ENCODE measurements around the gene MACROD1. TPM values are rescaled to one million over a fixed set of nuclear protein-coding genes. Genes with fewer than 3 reads are reported as not detected.
A peak's percentile ranks its signal among the peaks of the same experiment; 100 is the strongest.

The MACROD1 gene
- total and polyA plus RNA-seq, 12 donors = 5.5 to 62.9 (median 26.8) TPM

GRCh38 chr11:64036087-64037026 lies 129.6 kb downstream of the MACROD1 start:
- intact Hi-C loops (cut with DNase I) = no loop called here
- H3K27me3 ChIP-seq = peaks cover 13% of the 10 kb centered on the region

GRCh38 chr11:64035576-64035975 lies 130.3 kb downstream of the MACROD1 start, which contains the start of gene FLRT1:
Gene FLRT1, plus strand, starts transcription at chr11:64035931. Its CDS starts 80,337 bp downstream, at chr11:64116268.
- H3K9me3 ChIP-seq (replicated peaks in 1 of 3) = no peaks in the 10 kb centered on the region
- H3K36me3 ChIP-seq (replicated peaks in 1 of 2) = no peaks in the 10 kb centered on the region
- H3K4me3 ChIP-seq = peak within 1 kb of the TSS in 2 of 4 donors; percentile 28 to 57
- peaks cover 13% of the 10 kb centered on the region for H3K27me3 ChIP-seq
- peaks cover 8 to 10% of the 10 kb centered on the region in 2 donors for H3K4me1 ChIP-seq (replicated peaks in 1 of 2)
- 1% methylated on average over 46 of the region's 64 CpGs; no CpG with 5 or more reads in 3 of the 4 donors for WGBS, 4 donors
- peak within 1 kb of the TSS in 1 of 5 donors; percentile 71 for H3K27ac ChIP-seq
- DNase-seq = no peak
- intact Hi-C loops (cut with DNase I) = no loop called here
- no peak for TF ChIP-seq CTCF (IDR thresholded peaks at IDR 0.05)

More at GRCh38 chr11:64036087-64037026, 129.6 kb downstream of the MACROD1 start:
- no peak for TF ChIP-seq CTCF (IDR thresholded peaks at IDR 0.05)
- TF ChIP-seq POLR2A (IDR thresholded peaks at IDR 0.05) = no peak
- Histone ChIP-seq H3K36me3 (replicated peaks in 1 of 2) (no peaks in the 10 kb centered on the region), H3K4me3 (peak overlapping the region in 2 of 4 donors; percentile 28 to 57), H3K9me3 (replicated peaks in 1 of 3) (no peaks in the 10 kb centered on the region), H3K4me1 (replicated peaks in 1 of 2) (peaks cover 8 to 10% of the 10 kb centered on the region in 2 donors), H3K27ac (peak overlapping the region in 1 of 5 donors; percentile 71)
- DNase-seq = peak in 5 of 7 donors; percentile 28 to 57 (median 33)
- 2 to 14% (median 3%) methylated on average over 12 to 85 of the region's 85 CpGs for WGBS, 4 donors

DNA sequence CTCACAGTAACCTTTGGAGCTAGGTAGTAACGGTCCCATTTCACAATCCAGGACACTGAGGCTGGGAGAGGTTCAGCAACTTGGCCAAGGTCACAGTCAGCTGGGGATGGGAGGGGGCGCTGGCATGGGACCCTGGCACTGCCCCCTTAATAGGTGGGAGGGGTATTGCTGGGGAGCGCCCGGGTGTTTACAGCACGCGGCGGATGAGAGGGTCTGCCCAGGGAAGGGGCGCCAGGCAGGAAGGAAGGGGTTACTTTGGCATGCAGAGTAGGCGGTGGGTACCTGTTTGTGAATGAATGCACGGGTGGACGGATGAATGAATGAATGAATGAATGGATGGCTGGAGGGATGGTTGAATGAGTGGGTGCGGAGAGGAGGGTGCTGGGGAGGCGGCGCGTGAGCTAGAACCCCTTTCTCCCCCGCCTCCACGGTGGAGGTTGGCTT lies 130.8 kb downstream of the MACROD1 start:
- TF ChIP-seq POLR2A (IDR thresholded peaks at IDR 0.05) = no peak
- TF ChIP-seq CTCF (IDR thresholded peaks at IDR 0.05) = no peak
- Histone ChIP-seq H3K27ac (no peak overlapping the region), H3K4me3 (peak overlapping the region in 1 of 4 donors; percentile 36), H3K4me1 (replicated peaks in 1 of 2) (peaks cover 8 to 10% of the 10 kb centered on the region in 2 donors), H3K36me3 (replicated peaks in 1 of 2) (no peaks in the 10 kb centered on the region), H3K9me3 (replicated peaks in 1 of 3) (no peaks in the 10 kb centered on the region), H3K27me3 (peaks cover 13% of the 10 kb centered on the region)
- DNase-seq = no peak
- intact Hi-C loops (cut with DNase I) = no loop called here
- 9 to 12% (median 9%) methylated on average over 11 to 17 of the region's 17 CpGs for WGBS, 4 donors

DNA sequence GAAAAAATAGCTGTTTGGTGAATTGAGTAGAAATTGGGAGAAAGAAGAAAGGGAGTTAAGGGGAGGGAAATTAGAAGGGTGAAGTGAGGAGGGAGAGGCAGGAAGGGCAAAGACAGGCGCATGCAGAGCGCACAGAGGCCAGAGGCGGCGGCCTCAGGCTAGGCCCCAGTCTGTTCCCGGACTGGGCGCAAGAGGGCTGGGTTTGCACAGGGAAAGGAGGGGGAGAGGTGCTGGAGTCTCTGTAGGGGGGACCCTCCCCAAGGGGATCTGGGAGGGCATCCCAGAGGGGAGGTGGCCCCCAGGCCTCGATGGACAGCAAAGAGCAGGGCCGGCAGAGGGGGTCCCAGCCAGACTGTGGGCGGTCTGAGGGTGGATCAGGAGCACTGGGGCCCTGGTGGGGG lies 131.5 kb downstream of the MACROD1 start:
- Histone ChIP-seq H3K4me1 (replicated peaks in 1 of 2) (peaks cover 8 to 10% of the 10 kb centered on the region in 2 donors), H3K36me3 (replicated peaks in 1 of 2) (no peaks in the 10 kb centered on the region), H3K27ac (no peak overlapping the region), H3K9me3 (replicated peaks in 1 of 3) (no peaks in the 10 kb centered on the region), H3K27me3 (peaks cover 13% of the 10 kb centered on the region), H3K4me3 (no peak overlapping the region)
- no peak for DNase-seq
- intact Hi-C loops (cut with DNase I) = no loop called here
- TF ChIP-seq CTCF (IDR thresholded peaks at IDR 0.05) = peak in 1 of 6 experiments; percentile 22
- no peak for TF ChIP-seq POLR2A (IDR thresholded peaks at IDR 0.05)
- WGBS, 4 donors = 62 to 85% (median 71%) methylated on average over 6 to 9 of the region's 9 CpGs

All from adrenal gland (tissue), 12 donors.